GM20000 (cell line): ENCODE results near the gene ITGAD.

ENCODE experiments used
- DNase-seq: peaks from one replicate; pipeline ENCODE4 v3.0.0; 2012; ENCODE audit warnings: low spot score
- TF ChIP-seq, protein P1 (sequence below): IDR thresholded peaks from 2 replicates; pipeline ENCODE4 v1.5.1; 2012; ENCODE audit warnings: mild to moderate bottlenecking, control low read depth; ENCODE audit errors: extremely low read depth, missing control alignments

The ITGAD gene

DNA sequence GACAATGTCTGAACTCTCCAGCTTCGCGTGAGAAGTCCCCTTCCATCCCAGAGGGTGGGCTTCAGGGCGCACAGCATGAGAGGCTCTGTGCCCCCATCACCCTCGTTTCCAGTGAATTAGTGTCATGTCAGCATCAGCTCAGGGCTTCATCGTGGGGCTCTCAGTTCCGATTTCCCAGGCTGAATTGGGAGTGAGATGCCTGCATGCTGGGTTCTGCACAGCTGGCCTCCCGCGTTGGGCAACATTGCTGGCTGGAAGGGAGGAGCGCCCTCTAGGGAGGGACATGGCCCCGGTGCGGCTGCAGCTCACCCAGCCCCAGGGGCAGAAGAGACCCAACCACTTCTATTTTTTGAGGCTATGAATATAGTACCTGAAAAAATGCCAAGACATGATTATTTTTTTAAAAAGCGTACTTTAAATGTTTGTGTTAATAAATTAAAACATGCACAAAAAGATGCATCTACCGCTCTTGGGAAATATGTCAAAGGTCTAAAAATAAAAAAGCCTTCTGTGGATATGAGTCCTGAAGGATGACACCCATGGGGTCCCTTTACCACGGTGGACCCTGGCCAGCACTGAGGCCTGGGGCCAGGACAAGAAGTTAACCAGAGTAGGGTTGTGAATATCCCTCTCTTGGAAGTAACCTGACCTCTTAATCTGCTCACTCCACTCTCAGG lies 10.5 kb upstream of the ITGAD start:
- TF ChIP-seq, protein P1, sequence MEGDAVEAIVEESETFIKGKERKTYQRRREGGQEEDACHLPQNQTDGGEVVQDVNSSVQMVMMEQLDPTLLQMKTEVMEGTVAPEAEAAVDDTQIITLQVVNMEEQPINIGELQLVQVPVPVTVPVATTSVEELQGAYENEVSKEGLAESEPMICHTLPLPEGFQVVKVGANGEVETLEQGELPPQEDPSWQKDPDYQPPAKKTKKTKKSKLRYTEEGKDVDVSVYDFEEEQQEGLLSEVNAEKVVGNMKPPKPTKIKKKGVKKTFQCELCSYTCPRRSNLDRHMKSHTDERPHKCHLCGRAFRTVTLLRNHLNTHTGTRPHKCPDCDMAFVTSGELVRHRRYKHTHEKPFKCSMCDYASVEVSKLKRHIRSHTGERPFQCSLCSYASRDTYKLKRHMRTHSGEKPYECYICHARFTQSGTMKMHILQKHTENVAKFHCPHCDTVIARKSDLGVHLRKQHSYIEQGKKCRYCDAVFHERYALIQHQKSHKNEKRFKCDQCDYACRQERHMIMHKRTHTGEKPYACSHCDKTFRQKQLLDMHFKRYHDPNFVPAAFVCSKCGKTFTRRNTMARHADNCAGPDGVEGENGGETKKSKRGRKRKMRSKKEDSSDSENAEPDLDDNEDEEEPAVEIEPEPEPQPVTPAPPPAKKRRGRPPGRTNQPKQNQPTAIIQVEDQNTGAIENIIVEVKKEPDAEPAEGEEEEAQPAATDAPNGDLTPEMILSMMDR = peak; percentile 65
- DNase-seq = peak; percentile 82

DNA sequence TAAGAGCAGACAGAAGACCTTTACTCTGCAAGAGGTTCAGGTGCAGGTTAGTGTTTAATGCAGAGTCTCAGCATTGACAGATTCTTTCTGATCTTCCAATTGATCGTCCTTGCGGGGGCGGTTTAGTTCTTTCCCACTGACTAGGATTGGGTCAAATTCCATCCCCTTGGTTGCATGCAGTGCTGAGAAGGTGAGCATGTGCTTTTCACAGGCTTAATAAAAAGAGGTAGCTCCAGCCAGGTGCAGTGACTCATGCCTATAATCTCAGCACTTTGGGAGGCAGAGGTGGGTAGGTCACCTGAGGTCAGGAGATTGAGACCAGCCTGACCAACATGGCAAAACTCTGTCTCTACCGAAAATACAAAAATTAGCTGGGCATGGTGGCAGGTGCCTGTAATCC lies 7.5 kb upstream of the ITGAD start:
- DNase-seq = no peak
- TF ChIP-seq, protein P1 = no peak

DNA sequence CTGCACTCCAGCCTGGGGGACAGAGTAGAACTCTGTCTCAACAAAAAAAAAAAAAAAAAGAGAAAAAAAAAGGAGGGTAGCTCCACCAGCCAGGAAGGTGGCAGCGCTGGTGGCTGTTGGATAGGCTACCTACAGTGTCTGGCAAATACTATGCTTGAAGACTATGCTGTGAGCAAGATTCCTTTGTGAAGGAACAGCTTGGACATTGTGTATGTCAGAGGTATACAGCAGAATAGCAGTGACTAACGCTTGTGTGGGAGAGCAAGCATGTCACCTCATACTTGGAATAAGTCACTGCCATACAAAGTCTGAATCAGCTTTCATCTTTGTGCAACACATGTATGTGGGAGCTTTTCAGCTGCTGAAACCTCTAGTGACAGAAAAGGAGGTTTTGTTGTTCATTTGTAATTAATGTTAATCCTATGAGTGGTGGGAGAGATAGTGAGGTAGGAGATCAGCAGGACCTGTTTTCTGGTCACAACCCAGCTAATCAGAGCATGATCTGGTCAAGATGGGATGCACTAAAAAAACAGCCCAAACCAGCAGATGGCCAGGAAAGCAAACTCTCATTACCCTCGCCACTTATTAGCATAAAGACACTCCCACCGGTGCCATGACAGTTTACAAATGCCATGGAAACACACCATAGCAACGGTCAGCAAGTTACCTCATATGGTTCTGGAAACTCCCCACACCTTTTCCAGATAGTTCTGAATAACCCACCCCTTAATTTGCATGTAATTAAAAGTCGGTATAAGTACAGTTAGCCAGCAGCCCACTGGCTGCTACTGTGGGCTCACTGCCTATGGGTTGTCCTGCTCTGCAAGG lies 6.8 kb upstream of the ITGAD start:
- TF ChIP-seq, protein P1 = no peak

DNA sequence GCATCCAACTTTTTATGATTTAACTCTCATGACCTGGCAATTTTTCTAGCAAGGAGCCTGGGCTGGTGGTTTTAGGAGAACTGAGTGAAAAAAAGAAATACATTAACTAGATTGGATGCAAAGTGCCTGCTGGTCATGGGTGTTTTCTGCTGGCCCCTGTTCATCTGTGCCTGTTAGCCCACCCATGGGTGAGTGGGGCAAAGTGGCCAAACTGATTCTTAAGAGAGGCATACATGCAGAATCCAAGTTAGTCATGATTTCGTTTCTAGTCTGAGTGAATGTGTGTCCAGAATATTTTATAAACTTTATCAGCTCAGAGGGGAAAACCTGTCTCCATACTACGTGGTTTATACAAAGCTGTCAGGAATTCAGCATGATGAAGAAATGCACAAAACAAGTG lies 4.6 kb upstream of the ITGAD start:
- TF ChIP-seq, protein P1 = no peak

More for the DNA sequence above, 6.8 kb upstream of the ITGAD start:
- DNase-seq = peak; percentile 45

DNA sequence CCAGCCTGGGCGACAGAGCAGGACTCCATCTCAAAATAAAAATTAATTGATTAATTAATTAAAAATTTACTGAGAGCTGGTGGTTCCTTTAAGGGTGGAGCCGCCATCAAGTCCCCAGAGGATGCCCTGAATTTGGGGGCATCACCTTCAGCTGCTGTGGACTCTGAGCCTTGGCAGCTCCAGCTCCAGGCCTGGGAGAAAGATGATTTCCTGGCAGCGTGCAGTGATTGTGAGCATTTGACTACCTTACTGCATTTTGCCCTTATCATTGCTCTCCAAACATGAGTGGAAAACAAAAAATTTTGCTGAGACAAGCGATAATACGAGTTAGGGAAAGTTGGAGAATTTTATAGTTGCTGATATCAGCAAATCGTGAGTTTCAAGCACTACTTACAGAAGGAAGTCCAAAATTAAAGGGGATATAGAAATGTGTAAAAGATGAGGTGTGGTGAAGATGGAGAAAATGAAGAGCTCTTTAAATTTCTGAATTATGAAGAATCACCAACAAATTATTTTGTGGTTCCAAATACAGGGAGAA lies 2.6 kb upstream of the ITGAD start:
- DNase-seq = no peak
- TF ChIP-seq, protein P1 = no peak

More for the DNA sequence above, 4.6 kb upstream of the ITGAD start:
- DNase-seq = no peak

DNA sequence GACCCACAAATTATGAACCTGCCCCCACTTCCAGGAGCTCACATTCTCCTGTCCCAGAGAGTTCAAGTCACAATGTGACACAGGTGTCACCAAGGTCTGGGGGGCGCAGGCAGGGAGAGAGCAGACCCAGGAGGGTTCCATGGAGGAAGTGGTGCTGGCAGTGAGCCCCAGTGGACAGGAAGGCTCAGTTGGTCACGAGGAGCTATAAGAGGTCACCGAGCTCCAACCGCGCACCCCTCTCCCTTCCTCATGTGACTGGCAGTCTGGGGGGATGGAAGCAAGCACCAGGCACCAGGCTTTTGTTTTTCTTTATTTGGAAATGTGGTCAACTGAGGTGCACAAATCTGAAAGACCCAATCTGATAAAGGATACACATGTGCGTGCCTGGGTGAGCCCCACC lies 2.5 kb downstream of the ITGAD start:
- TF ChIP-seq, protein P1 = no peak
- DNase-seq = no peak

DNA sequence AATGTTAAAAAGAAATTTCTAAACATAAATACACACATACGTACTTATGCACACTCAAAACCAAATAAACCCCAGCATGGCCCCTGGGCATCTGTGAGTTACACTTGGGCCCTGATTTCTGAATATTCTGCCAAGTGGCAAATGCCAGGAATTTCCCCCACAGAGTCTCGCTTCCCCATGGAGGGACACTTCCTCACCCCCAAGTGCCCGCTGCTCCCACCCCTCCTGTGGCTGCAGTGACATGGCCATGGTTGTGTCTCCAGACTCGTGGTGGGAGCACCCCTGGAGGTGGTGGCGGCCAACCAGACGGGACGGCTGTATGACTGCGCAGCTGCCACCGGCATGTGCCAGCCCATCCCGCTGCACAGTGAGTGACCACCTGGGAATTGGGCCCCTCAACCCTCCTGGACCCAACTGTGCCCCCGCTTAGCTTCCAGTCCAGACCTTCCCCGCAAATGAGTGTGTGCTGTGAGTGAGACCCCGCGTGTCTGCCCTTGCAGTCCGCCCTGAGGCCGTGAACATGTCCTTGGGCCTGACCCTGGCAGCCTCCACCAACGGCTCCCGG lies 4.0 kb downstream of the ITGAD start:
- DNase-seq = no peak
- TF ChIP-seq, protein P1 = no peak
